ENCODE measurements around the gene DPYSL4. TPM values are rescaled to one million over a fixed set of nuclear protein-coding genes. Genes with fewer than 3 reads are reported as not detected.

DPYSL4 gene
- total RNA-seq, 1 donor from 2014 or later, result 0.53 TPM

DNA sequence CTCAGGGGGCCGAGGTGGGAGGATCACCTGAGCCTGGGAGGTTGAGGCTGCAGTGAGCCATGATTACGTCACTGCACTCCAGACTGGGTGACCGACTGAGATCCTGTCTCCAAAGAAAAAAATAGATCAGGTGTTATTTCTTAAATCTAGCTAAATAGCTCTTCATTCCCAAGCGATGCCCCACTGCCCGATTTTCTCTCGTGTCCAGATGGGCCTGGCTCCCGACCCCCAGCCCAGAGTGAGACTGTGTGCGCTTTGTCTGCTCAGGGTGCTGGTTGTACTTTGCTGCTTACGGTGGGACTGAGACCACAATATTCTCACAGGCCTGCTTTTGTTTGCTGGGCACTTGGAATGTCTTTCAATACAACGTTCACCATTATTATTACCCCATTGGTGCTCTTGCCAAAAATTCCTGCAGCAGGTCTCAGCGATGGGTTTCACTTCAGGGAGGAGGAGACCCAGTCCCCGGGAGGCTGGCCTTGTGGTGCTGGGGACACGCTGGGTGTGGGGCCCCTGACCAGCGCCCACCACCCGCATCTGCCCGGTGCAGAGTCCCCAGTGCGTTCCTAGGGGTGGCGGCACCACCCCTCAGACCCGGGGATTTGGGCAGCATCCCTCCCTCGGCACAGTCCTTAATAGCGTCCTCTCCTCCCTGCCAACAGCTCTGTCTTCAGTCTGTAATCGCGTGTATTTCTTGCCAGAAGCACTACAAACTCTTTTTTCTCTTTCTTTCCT, 20.4 kb upstream of the DPYSL4 start:
- H3K4me1 Mint-ChIP-seq, result peaks cover 8% of the 10 kb centered on the region
- peaks cover 7% of the 10 kb centered on the region for H3K27me3 Mint-ChIP-seq
- no peak for TF ChIP-seq CTCF (IDR thresholded peaks at IDR 0.05)
- POLR2A ChIA-PET, result no interaction called here
- H3K9me3 Mint-ChIP-seq, result no peaks in the 10 kb centered on the region
- CTCF ChIA-PET, result no interaction called here
- no peak overlapping the region for H3K27ac Mint-ChIP-seq
- H3K4me3 Mint-ChIP-seq, result no peak overlapping the region
- no peak for DNase-seq
- no peaks in the 10 kb centered on the region for H3K36me3 Mint-ChIP-seq (ENCODE audit: low read depth)
- intact Hi-C loops (cut with micrococcal nuclease), result no loop called here
- no peak for ATAC-seq (ENCODE audit: low read depth)

DNA sequence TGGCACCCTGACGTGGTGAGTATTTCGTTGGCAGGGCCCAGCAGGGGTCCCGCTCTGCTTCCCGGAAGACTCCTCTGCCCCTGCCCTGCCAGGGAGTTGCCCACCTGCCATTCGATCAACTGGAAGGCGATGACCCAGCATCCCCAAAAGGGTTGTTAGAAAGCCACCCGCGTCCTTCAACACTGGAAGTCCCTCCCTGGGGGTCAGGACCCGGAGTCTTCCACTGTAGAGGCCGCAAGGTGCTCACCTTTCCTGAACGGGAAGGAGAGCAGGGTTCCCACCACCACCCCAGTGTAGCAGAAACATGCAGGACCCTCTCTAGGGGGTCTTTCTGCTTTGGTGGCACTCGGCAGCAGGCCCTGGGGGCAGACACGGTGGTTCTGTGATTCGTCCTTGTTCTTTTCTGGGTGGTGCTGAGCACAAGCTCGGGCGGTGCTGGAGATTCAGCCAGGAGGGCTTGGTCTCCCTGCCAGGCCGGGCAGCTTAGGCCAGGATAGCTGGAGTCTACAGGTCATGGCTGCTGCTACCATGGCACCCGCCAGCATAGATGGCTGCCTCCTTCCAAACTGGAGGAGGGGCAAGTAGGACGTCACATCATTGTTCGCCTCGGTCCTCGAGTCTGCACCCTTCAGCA, 19.6 kb upstream of the DPYSL4 start:
- DNase-seq (no peak), ATAC-seq (ENCODE audit: low read depth) (no peak)
- Mint-ChIP-seq H3K27ac (no peak overlapping the region), H3K9me3 (no peaks in the 10 kb centered on the region), H3K4me1 (peaks cover 4% of the 10 kb centered on the region), H3K27me3 (peaks cover 7% of the 10 kb centered on the region), H3K4me3 (no peak overlapping the region), H3K36me3 (ENCODE audit: low read depth) (no peaks in the 10 kb centered on the region)
- ChIA-PET CTCF (no interaction called here), POLR2A (no interaction called here)
- no peak for TF ChIP-seq CTCF (IDR thresholded peaks at IDR 0.05)
- intact Hi-C loops (cut with micrococcal nuclease), result no loop called here

DNA sequence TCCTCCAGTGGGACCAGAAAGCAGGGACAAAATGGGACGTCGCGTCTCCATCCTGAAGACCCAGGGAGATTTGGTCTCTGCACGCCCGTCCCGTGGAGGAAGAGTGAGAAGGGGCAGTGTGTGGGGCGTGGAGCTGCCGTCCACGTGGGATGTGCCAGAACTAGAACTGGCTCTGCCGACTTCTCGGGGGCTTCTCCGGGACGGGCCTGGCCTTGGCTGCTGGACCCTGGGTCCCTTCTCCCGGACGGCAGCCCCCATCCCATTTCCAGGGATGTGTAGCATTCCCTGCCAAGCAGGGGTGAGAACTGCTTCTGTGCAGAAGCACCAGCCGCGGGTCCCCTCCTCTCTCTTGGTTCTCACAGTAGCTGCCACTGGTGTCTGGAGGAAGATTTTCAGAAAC, 18.8 kb upstream of the DPYSL4 start:
- ChIA-PET POLR2A (no interaction called here), CTCF (no interaction called here)
- Mint-ChIP-seq H3K9me3 (no peaks in the 10 kb centered on the region), H3K4me3 (no peak overlapping the region), H3K27ac (no peak overlapping the region), H3K27me3 (peaks cover 7% of the 10 kb centered on the region), H3K36me3 (ENCODE audit: low read depth) (no peaks in the 10 kb centered on the region), H3K4me1 (no peaks in the 10 kb centered on the region)
- no peak for TF ChIP-seq CTCF (IDR thresholded peaks at IDR 0.05)
- intact Hi-C loops (cut with micrococcal nuclease), result no loop called here
- no peak for DNase-seq
- no peak for ATAC-seq (ENCODE audit: low read depth)

GRCh38 chr10:132168571-132169030, 18.1 kb upstream of the DPYSL4 start:
- DNase-seq (no peak), ATAC-seq (ENCODE audit: low read depth) (no peak)
- TF ChIP-seq CTCF (IDR thresholded peaks at IDR 0.05), result no peak
- Mint-ChIP-seq H3K4me1 (no peaks in the 10 kb centered on the region), H3K9me3 (no peaks in the 10 kb centered on the region), H3K27ac (no peak overlapping the region), H3K4me3 (no peak overlapping the region), H3K36me3 (ENCODE audit: low read depth) (no peaks in the 10 kb centered on the region), H3K27me3 (peaks cover 7% of the 10 kb centered on the region)
- ChIA-PET POLR2A (no interaction called here), CTCF (no interaction called here)
- intact Hi-C loops (cut with micrococcal nuclease), result no loop called here

DNA sequence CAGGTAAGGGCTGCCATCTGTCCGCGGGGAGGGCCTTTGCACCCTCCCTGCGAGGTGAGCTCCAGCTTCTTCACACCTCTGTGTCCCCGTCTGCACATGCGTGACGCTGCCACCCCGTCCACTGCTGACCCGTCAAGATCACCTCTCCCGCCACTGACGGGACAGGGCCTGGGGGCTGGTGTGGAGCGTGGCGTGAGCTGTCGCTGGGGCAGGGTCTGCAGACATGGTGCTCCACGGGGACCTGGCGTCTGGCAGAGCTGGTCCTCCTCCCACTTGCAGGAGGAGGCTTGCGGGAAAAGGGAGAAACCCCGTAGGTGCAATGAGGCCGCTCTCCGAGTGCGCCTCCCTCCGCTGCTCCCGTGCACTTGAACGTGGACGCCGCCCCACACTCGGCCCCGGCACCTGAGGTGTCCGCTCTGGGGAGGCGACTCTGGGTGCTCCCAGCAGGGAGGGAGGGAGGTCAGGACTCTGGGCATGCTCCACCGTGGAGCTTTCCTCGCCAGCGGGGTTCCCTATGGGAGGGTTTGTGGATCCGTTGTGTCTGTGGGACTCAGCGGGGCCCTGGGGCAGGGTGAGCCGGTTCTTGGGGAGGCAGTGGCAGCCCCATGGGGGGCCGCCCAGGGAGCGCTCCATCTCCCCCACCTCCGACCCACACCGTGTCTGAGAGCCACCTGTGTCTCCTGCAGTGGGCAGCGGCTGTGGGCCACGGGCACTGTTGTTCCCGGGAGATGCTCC, 17.6 kb upstream of the DPYSL4 start:
- POLR2A ChIA-PET, result no interaction called here
- H3K36me3 Mint-ChIP-seq (ENCODE audit: low read depth), result no peaks in the 10 kb centered on the region
- no peaks in the 10 kb centered on the region for H3K9me3 Mint-ChIP-seq
- no peak overlapping the region for H3K4me3 Mint-ChIP-seq
- intact Hi-C loops (cut with micrococcal nuclease), result no loop called here
- no peaks in the 10 kb centered on the region for H3K4me1 Mint-ChIP-seq
- no peak for ATAC-seq (ENCODE audit: low read depth)
- DNase-seq, result no peak
- TF ChIP-seq CTCF (IDR thresholded peaks at IDR 0.05), result no peak
- CTCF ChIA-PET, result no interaction called here
- H3K27me3 Mint-ChIP-seq, result peaks cover 7% of the 10 kb centered on the region
- no peak overlapping the region for H3K27ac Mint-ChIP-seq

Measured in activated B cell treated with CpG ODN at 0.5 μM for 24 hours (primary cell).